HepG2 (cell line): ENCODE measurements around the gene BPHL. TPM values are rescaled to one million over a fixed set of nuclear protein-coding genes. Genes with fewer than 3 reads are reported as not detected.
A peak's percentile ranks its signal among the peaks of the same experiment; 100 is the strongest.

Experiments
- ATAC-seq: fragments of 200-7000 bp; cut with Tn5 transposase; 3 replicates; pipeline ENCODE4 v1.9.1; 2020; ENCODE audit warnings: mild to moderate bottlenecking, moderate library complexity
- BruUV-seq: library from RNA; stranded (reverse); fragments of 400-500 nt; replicated peaks from 2 replicates; lab custom pipeline; 2021; lab: Mats Ljungman, UMichigan
- CTCF ChIA-PET: fragments of 300-600 bp; formaldehyde crosslinking; extraction: SDS; loops from one replicate; lab custom pipeline; 2021; ENCODE audit warnings: low total read pairs, inconsistent platforms, low intra/inter-chr PET ratio; lab: Yijun Ruan, JAX
- POLR2A ChIA-PET: fragments of 350-600 bp; sonication (Branson Sonifier 250); formaldehyde crosslinking; loops from one replicate; lab custom pipeline; 2020; ENCODE audit warnings: antibody characterized with exemption, inconsistent platforms; lab: Yijun Ruan, JAX
- DNase-seq: peaks from one replicate; pipeline ENCODE4 v3.0.0-alpha.2; 2015; ENCODE audit warnings: low spot score
- FAIRE-seq: peaks from 3 replicates; lab custom pipeline; 2011; peaks lifted over from hg19 to GRCh38; lab: Jason Lieb, UNC
- H2AFZ ChIP-seq: one replicate; pipeline ENCODE4 v1.6.1; 2011; ENCODE audit warnings: low read length, inconsistent platforms
- H3K27ac ChIP-seq: fragments of 300-600 bp; 3 replicates; pipeline ENCODE4 v1.8.0; 2011; ENCODE audit warnings: mixed run types, mild to moderate bottlenecking, mixed read lengths, low read length, inconsistent platforms; ENCODE audit not compliant: insufficient read depth; ENCODE audit errors: extremely low read length
- H3K27me3 ChIP-seq, 2 experiments: fragments of 200-600 bp in 1 of 2; 2 replicates in 1 of 2; 3 replicates in 1 of 2; pipeline versions ENCODE4 v1.6.0 to v1.8.0; 2011; ENCODE audit warnings: low read length in 2 of 2, mild to moderate bottlenecking in 2 of 2, moderate library complexity in 2 of 2, inconsistent platforms in 1 of 2; ENCODE audit not compliant: insufficient read depth in 2 of 2, control insufficient read depth in 1 of 2
- H3K36me3 ChIP-seq, 2 experiments: fragments of 200-600 bp in 1 of 2; replicated peaks in 1 of 2; 2 replicates in 1 of 2; 3 replicates in 1 of 2; pipeline versions ENCODE4 v1.5.1 to v1.8.0; 2011; ENCODE audit warnings: low read length in 2 of 2, inconsistent platforms in 1 of 2; ENCODE audit not compliant: insufficient read depth in 2 of 2, control insufficient read depth in 1 of 2
- H3K4me1 ChIP-seq: 2 replicates; pipeline ENCODE4 v1.5.1; 2012; ENCODE audit warnings: low read length, inconsistent platforms; ENCODE audit not compliant: insufficient read depth
- H3K4me2 ChIP-seq: 2 replicates; pipeline ENCODE4 v1.6.0; 2011; ENCODE audit warnings: low read depth, low read length, inconsistent platforms
- H3K4me3 ChIP-seq, 3 experiments: fragments of 200-600 bp in 1 of 3; sonication (generic), shearing (Covaris generic) in 1 of 3; replicated peaks in 1 of 3; 2 replicates each; pipeline ENCODE4 v1.5.1; 2011 to 2016; ENCODE audit warnings: low read length in 3 of 3, inconsistent platforms in 2 of 3, low read depth in 2 of 3, mild to moderate bottlenecking in 2 of 3, control low read depth in 1 of 3, mixed read lengths in 1 of 3; ENCODE audit not compliant: insufficient read depth in 1 of 3
- H3K79me2 ChIP-seq: one replicate; pipeline ENCODE4 v1.6.1; 2011; ENCODE audit warnings: low read length, inconsistent platforms; ENCODE audit not compliant: insufficient read depth
- H3K9ac ChIP-seq: 2 replicates; pipeline ENCODE4 v1.6.0; 2011; ENCODE audit warnings: mild to moderate bottlenecking, low read depth, low read length, inconsistent platforms; ENCODE audit not compliant: insufficient read depth
- H3K9me3 ChIP-seq: 2 replicates; pipeline ENCODE4 v1.5.1; 2012; ENCODE audit warnings: mild to moderate bottlenecking, low read length
- H4K20me1 ChIP-seq: 2 replicates; pipeline ENCODE4 v1.6.0; 2011; ENCODE audit warnings: inconsistent platforms, mild to moderate bottlenecking, low read length, moderate library complexity; ENCODE audit not compliant: insufficient read depth
- ATF1 ChIP-seq: IDR thresholded peaks from 2 replicates; pipeline ENCODE4 v1.6.1; 2016; ENCODE audit warnings: mild to moderate bottlenecking, control low read depth
- HNF1A ChIP-seq, 2 experiments: sonication (generic) in 1 of 2; formaldehyde crosslinking in 1 of 2; IDR thresholded peaks; 2 replicates each; pipeline versions ENCODE4 v1.4.0 to v1.6.1; 2016 to 2020; ENCODE audit warnings: borderline replicate concordance in 1 of 2, low read depth in 1 of 2, mild to moderate bottlenecking in 1 of 2, missing genetic modification reagents in 1 of 2
- ZBTB7A ChIP-seq: sonication (generic); formaldehyde crosslinking; IDR thresholded peaks from 2 replicates; pipeline ENCODE4 v1.8.0; 2022; ENCODE audit warnings: mild to moderate bottlenecking, missing genetic modification reagents
- ZNF234 ChIP-seq: sonication (generic); formaldehyde crosslinking; conservative IDR thresholded peaks from 2 replicates; pipeline ENCODE4 v1.5.1; 2020; ENCODE audit warnings: mild to moderate bottlenecking, missing genetic modification reagents
- ZNF430 ChIP-seq: sonication (generic); formaldehyde crosslinking; IDR thresholded peaks from 2 replicates; pipeline ENCODE4 v1.9.0; 2021; ENCODE audit warnings: mild to moderate bottlenecking, missing genetic modification reagents
- ZNF678 ChIP-seq: sonication (generic); formaldehyde crosslinking; IDR thresholded peaks from 2 replicates; pipeline ENCODE4 v1.4.0; 2020; ENCODE audit warnings: mild to moderate bottlenecking, missing genetic modification reagents
- ZNF709 ChIP-seq: sonication (generic); formaldehyde crosslinking; IDR thresholded peaks from 2 replicates; pipeline ENCODE4 v1.5.0; 2020; ENCODE audit warnings: mild to moderate bottlenecking, missing genetic modification reagents
- ZSCAN25 ChIP-seq: sonication (generic); formaldehyde crosslinking; IDR thresholded peaks from 2 replicates; pipeline ENCODE4 v1.8.0; 2022; ENCODE audit warnings: mild to moderate bottlenecking, missing genetic modification reagents
- WGBS: methylation state at CpG from one replicate; pipeline ENCODE4 v1.1.6; 2017; ENCODE audit warnings: low lambda C conversion rate; 5-methylcytosine and 5-hydroxymethylcytosine counted together
- in situ Hi-C: cut with HindIII; loops from 2 replicates; pipeline ENCODE4 v1.10.0; 2017; ENCODE audit warnings: low pct_unique_long_range_greater_than_20kb; ENCODE audit not compliant: extremely low pct_ligation_motif_present
- intact Hi-C: fragments of 100-400 bp; cut with micrococcal nuclease; formaldehyde crosslinking; loops from one replicate; pipeline ENCODE4 v1.10.0; 2022; ENCODE audit not compliant: unreplicated experiment
- polyA plus RNA-seq, 8 experiments: library from polyadenylated mRNA; depleted of rRNA in 3 of 8; stranded (reverse) in 7 of 8; unstranded in 1 of 8; fragments of >200 nt; fragmentation: Illumina TruSeq in 4 of 8; extraction: Trizol in 4 of 8; gene quantifications; 2 replicates each; pipeline versions ENCODE4 v1.2.1 to v1.2.3, GENCODE V29; 2011 to 2016; ENCODE audit warnings: low read depth in 4 of 8, missing spikeins in 1 of 8, mixed read lengths in 1 of 8; ENCODE audit not compliant: insufficient read depth in 1 of 8
- total RNA-seq, 5 experiments: library from RNA; depleted of rRNA; stranded (reverse); fragments of >200 nt; fragmentation: Illumina TruSeq; extraction: Trizol; gene quantifications; 2 replicates each; pipeline ENCODE4 v1.2.3, GENCODE V29; 2016; ENCODE audit warnings: low read depth in 1 of 5
- TF ChIP-seq, protein P1 (sequence below), 2 experiments: sonication (generic) in 1 of 2; formaldehyde crosslinking in 1 of 2; IDR thresholded peaks; 2 replicates each; pipeline versions ENCODE4 v1.5.1 to v1.6.1; 2011 to 2020; ENCODE audit warnings: borderline replicate concordance in 1 of 2, low read depth in 1 of 2, low read length in 1 of 2, mild to moderate bottlenecking in 1 of 2, missing genetic modification reagents in 1 of 2, moderate library complexity in 1 of 2

BPHL gene
- total and polyA plus RNA-seq, 2 of the 13 experiments (the other 11 are each of a cell fraction or from before 2014, with no cell fraction given): 37.8 to 39.5 TPM

DNA sequence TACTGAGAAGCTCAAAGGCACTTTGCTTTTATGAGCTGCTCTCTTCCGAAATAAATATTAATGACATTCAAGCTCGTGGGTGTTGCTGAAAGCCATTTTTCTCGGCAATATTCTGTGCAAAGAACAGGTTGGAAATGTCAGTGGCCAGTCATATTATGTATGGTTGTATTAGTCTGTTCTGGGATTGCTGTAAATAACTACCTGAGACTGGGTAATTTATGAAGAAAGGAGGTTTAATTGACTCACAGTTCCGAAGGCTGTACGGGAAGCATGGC lies 76.8 kb downstream of the BPHL start:
- H3K4me3 ChIP-seq: peak overlapping the region; percentile 46 to 67 (median 59)
- no peaks in the 10 kb centered on the region for H4K20me1 ChIP-seq
- CTCF ChIA-PET: interaction anchor here (1.1 kb wide), 1 partner anchor 69 kb away, joined by 3 read pairs; no protein-coding TSS in a partner anchor
- peak overlapping the region; percentile 66 for H3K9ac ChIP-seq
- H2AFZ ChIP-seq: peak overlapping the region; percentile 31
- peaks cover 39% of the 10 kb centered on the region for H3K4me1 ChIP-seq
- no TSS peak for BruUV-seq
- peak overlapping the region; percentile 66 for H3K27ac ChIP-seq
- FAIRE-seq (no peak), ATAC-seq (no peak; the same call in 1 of the 3 replicates), DNase-seq (no peak)
- H3K4me2 ChIP-seq: peak overlapping the region; percentile 82
- 34% methylated on average over 5 of the region's 5 CpGs for WGBS
- peaks cover 7% of the 10 kb centered on the region for H3K79me2 ChIP-seq
- no peaks in the 10 kb centered on the region for H3K9me3 ChIP-seq
- TF ChIP-seq ATF1 (CRISPR knock-in tag) (no peak), ZNF430 (CRISPR knock-in tag) (peak; percentile 66; the same call in 1 of the 2 replicates), ZBTB7A (0 out of 2 replicates have a peak, but pooled peaks have one; percentile 29), ZSCAN25 (CRISPR knock-in tag) (0 out of 2 replicates have a peak, but pooled peaks have one; percentile 9), HNF1A (IDR thresholded peaks at IDR 0.05; ENCODE audit: low read depth) (no peak), HNF1A (CRISPR knock-in tag; IDR thresholded peaks at IDR 0.05; ENCODE audit: borderline replicate concordance) (0 out of 2 replicates have a peak, but pooled peaks have one; percentile 3), ZNF234 (CRISPR knock-in tag) (0 out of 2 replicates have a peak, but pooled peaks have one; percentile 7), ZNF709 (CRISPR knock-in tag) (no peak), ZNF678 (CRISPR knock-in tag) (0 out of 2 replicates have a peak, but pooled peaks have one; percentile 15)
- TF ChIP-seq, protein P1, sequence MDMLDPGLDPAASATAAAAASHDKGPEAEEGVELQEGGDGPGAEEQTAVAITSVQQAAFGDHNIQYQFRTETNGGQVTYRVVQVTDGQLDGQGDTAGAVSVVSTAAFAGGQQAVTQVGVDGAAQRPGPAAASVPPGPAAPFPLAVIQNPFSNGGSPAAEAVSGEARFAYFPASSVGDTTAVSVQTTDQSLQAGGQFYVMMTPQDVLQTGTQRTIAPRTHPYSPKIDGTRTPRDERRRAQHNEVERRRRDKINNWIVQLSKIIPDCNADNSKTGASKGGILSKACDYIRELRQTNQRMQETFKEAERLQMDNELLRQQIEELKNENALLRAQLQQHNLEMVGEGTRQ (IDR thresholded peaks at IDR 0.05; ENCODE audit: low read depth, low read length): no peak
- TF ChIP-seq, protein P1 (CRISPR knock-in tag; IDR thresholded peaks at IDR 0.05; ENCODE audit: borderline replicate concordance): 0 out of 2 replicates have a peak, but pooled peaks have one; percentile 28
- intact Hi-C loops: loop anchor here (2.0 to 5.0 kb wide), 3 partner anchors 13 to 68 kb away; partner anchors contain the start of gene PSMG4
- in situ Hi-C loops: no loop called here
- H3K36me3 ChIP-seq: no peaks in the 10 kb centered on the region
- POLR2A ChIA-PET: interaction anchor here (0.7 to 2.7 kb wide), 6 partner anchors 15 to 53 kb away, joined by 3 to 9 read pairs (median 4); no protein-coding TSS in a partner anchor
- peaks cover 0 to 4% of the 10 kb centered on the region in 2 experiments; a peak in 1 of 5 replicates for H3K27me3 ChIP-seq
